ENCODE measurements around the gene DECR2. TPM values are rescaled to one million over a fixed set of nuclear protein-coding genes. Genes with fewer than 3 reads are reported as not detected.
"Not testable (repeated sequence)": the region's sequence is repeated elsewhere in the genome, so short reads cannot be mapped to it uniquely, and the experiment has no call there.

The DECR2 gene
- total and polyA plus RNA-seq, 11 donors = 6.9 to 20.6 (median 12.2) TPM

GRCh38 chr16:360698-361336, 40.9 kb upstream of the DECR2 start:
- no peak for DNase-seq
- no peak for ATAC-seq
- TF ChIP-seq CTCF (IDR thresholded peaks at IDR 0.05) (no peak), POLR2A (IDR thresholded peaks at IDR 0.05) (no peak)
- no peak overlapping the region for H3K4me3 ChIP-seq
- no peaks in the 10 kb centered on the region for H3K4me1 ChIP-seq
- no peaks in the 10 kb centered on the region for H3K36me3 ChIP-seq
- no peak overlapping the region for H3K27ac ChIP-seq
- 93 to 94% (median 94%) methylated on average over 45 to 47 of the region's 47 CpGs for WGBS, 4 donors
- peaks cover 0 to 6% (median 0%) of the 10 kb centered on the region in 9 donors for H3K27me3 ChIP-seq
- intact Hi-C loops (cut with DNase I) = loop anchor here in 7 of 10 donors (5.0 kb wide), 2 partner anchors 244 to 254 kb away; no protein-coding TSS in a partner anchor
- no peaks in the 10 kb centered on the region for H3K9me3 ChIP-seq

GRCh38 chr16:361341-361871, 40.3 kb upstream of the DECR2 start:
- no peak overlapping the region for H3K27ac ChIP-seq
- ATAC-seq = no peak
- intact Hi-C loops (cut with DNase I) = loop anchor here in 7 of 10 donors (5.0 kb wide), 2 partner anchors 244 to 254 kb away; no protein-coding TSS in a partner anchor
- H3K36me3 ChIP-seq = peaks cover 0 to 3% (median under 1%) of the 10 kb centered on the region in 9 donors
- no peak for DNase-seq
- no peaks in the 10 kb centered on the region for H3K4me1 ChIP-seq
- H3K4me3 ChIP-seq = no peak overlapping the region
- TF ChIP-seq POLR2A (IDR thresholded peaks at IDR 0.05) (no peak), CTCF (IDR thresholded peaks at IDR 0.05) (no peak)
- 84 to 86% (median 85%) methylated on average over 15 to 30 of the region's 30 CpGs for WGBS, 4 donors
- peaks cover 0 to 6% (median 0%) of the 10 kb centered on the region in 9 donors for H3K27me3 ChIP-seq
- H3K9me3 ChIP-seq = no peaks in the 10 kb centered on the region

GRCh38 chr16:361872-362701, 39.6 kb upstream of the DECR2 start:
- Histone ChIP-seq H3K36me3 (peaks cover 0 to 10% (median 7%) of the 10 kb centered on the region in 9 donors), H3K9me3 (no peaks in the 10 kb centered on the region), H3K4me3 (no peak overlapping the region), H3K4me1 (no peaks in the 10 kb centered on the region), H3K27ac (no peak overlapping the region), H3K27me3 (peaks cover 0 to 6% (median 0%) of the 10 kb centered on the region in 9 donors)
- ATAC-seq (peak; percentile 68 to 88 (median 79)), DNase-seq (peak; percentile 68 to 86 (median 73))
- TF ChIP-seq POLR2A (IDR thresholded peaks at IDR 0.05) (no peak), CTCF (IDR thresholded peaks at IDR 0.05) (peak; percentile 53 to 79 (median 70))
- intact Hi-C loops (cut with DNase I) = loop anchor here in 9 of 10 donors (1.0 to 5.0 kb wide), 4 partner anchors 243 to 255 kb away; no protein-coding TSS in a partner anchor
- WGBS, 4 donors = 28 to 34% (median 33%) methylated on average over 16 to 30 of the region's 30 CpGs

GRCh38 chr16:362702-362999, 39.0 kb upstream of the DECR2 start:
- not testable (repeated sequence) for H3K4me1 ChIP-seq, H3K27me3 ChIP-seq, DNase-seq, H3K9me3 ChIP-seq, H3K4me3 ChIP-seq, H3K27ac ChIP-seq
- WGBS, 4 donors = 68 to 89% (median 80%) methylated on average over 8 to 24 of the region's 24 CpGs
- peak in 1 of 4 donors; percentile 1 for ATAC-seq
- peaks cover 0 to 15% (median 13%) of the 10 kb centered on the region in 9 donors for H3K36me3 ChIP-seq
- intact Hi-C loops (cut with DNase I) = loop anchor here in 9 of 10 donors (1.0 to 5.0 kb wide), 4 partner anchors 244 to 255 kb away; no protein-coding TSS in a partner anchor
